GM12878 (cell line): ENCODE data around the gene MOCOS. TPM values are rescaled to one million over a fixed set of nuclear protein-coding genes. Genes with fewer than 3 reads are reported as not detected.

Source experiments
- ATAC-seq: fragments of 200-7000 bp; cut with Tn5 transposase; 3 replicates; pipeline ENCODE4 v1.9.1; 2020; ENCODE audit warnings: mild to moderate bottlenecking, moderate library complexity
- BruUV-seq: library from RNA; stranded (reverse); fragments of 400-500 nt; replicated peaks from 2 replicates; lab custom pipeline; 2021; lab: Mats Ljungman, UMichigan
- CTCF ChIA-PET: fragments of 300-600 bp; sonication (Branson Sonifier 250); formaldehyde crosslinking; extraction: SDS; loops from one replicate; lab custom pipeline; 2021; ENCODE audit warnings: inconsistent platforms; lab: Yijun Ruan, JAX
- POLR2A ChIA-PET: fragments of 350-600 bp; formaldehyde crosslinking; extraction: SDS; loops from one replicate; lab custom pipeline; 2021; ENCODE audit warnings: inconsistent platforms; lab: Charles Lee
- RAD21 ChIA-PET: fragments of 300-600 bp; sonication (Branson Sonifier 250); formaldehyde crosslinking; loops from one replicate; lab custom pipeline; 2023; ENCODE audit warnings: antibody characterized with exemption; ENCODE audit not compliant: unreplicated experiment; lab: Charles Lee
- SMC1A ChIA-PET: fragments of 300-600 bp; sonication (Branson Sonifier 250); formaldehyde crosslinking; loops from one replicate; lab custom pipeline; 2023; ENCODE audit not compliant: unreplicated experiment, uncharacterized antibody; lab: Charles Lee
- DNase-seq: peaks from one replicate; pipeline ENCODE4 v3.0.0-alpha.2; 2011; ENCODE audit warnings: low read depth, low spot score
- FAIRE-seq: peaks from 3 replicates; lab custom pipeline; 2011; peaks lifted over from hg19 to GRCh38; lab: Jason Lieb, UNC
- H2AFZ ChIP-seq: 2 replicates; pipeline ENCODE4 v1.6.0; 2011; ENCODE audit warnings: low read depth, low read length, control low read depth; ENCODE audit not compliant: control insufficient read depth
- H3K27ac ChIP-seq: 2 replicates; pipeline ENCODE4 v1.5.1; 2011; ENCODE audit warnings: control low read depth; ENCODE audit not compliant: control insufficient read depth, insufficient read depth
- H3K27me3 ChIP-seq, 2 experiments: replicated peaks in 1 of 2; 2 replicates each; pipeline versions ENCODE4 v1.6.0 to v1.6.1; 2011; ENCODE audit warnings: low read length in 1 of 2; ENCODE audit not compliant: control insufficient read depth in 2 of 2, insufficient read depth in 2 of 2
- H3K36me3 ChIP-seq, 2 experiments: 2 replicates each; pipeline ENCODE4 v1.5.1; 2011; ENCODE audit warnings: low read length in 1 of 2; ENCODE audit not compliant: control insufficient read depth in 2 of 2, insufficient read depth in 2 of 2
- H3K4me1 ChIP-seq: 2 replicates; pipeline ENCODE4 v1.6.1; 2011; ENCODE audit warnings: mild to moderate bottlenecking, low read length, moderate library complexity, mixed read lengths; ENCODE audit not compliant: control insufficient read depth, insufficient read depth
- H3K4me2 ChIP-seq: 2 replicates; pipeline ENCODE4 v1.6.0; 2011; ENCODE audit warnings: control low read depth; ENCODE audit not compliant: control insufficient read depth, insufficient read depth
- H3K4me3 ChIP-seq: fragments of 200-600 bp; sonication (generic); 2 replicates; pipeline ENCODE4 v1.5.1; 2016
- H3K79me2 ChIP-seq: 2 replicates; pipeline ENCODE4 v1.6.0; 2011; ENCODE audit warnings: low read length; ENCODE audit not compliant: control insufficient read depth, insufficient read depth
- H3K9ac ChIP-seq: 2 replicates; pipeline ENCODE4 v1.8.0; 2011; ENCODE audit warnings: low read length, control low read depth, mixed read lengths; ENCODE audit not compliant: control insufficient read depth, insufficient read depth
- H3K9me3 ChIP-seq: replicated peaks from 3 replicates; pipeline ENCODE4 v1.5.1; 2011; ENCODE audit warnings: mild to moderate bottlenecking, low read length; ENCODE audit not compliant: control insufficient read depth, insufficient read depth
- H4K20me1 ChIP-seq: 2 replicates; pipeline ENCODE4 v1.6.0; 2011; ENCODE audit not compliant: control insufficient read depth, insufficient read depth
- ATF2 ChIP-seq: IDR thresholded peaks from 2 replicates; pipeline ENCODE4 v1.6.1; 2012; ENCODE audit warnings: low read length, inconsistent platforms
- ATF7 ChIP-seq: fragments of 450-650 bp; IDR thresholded peaks from 2 replicates; pipeline ENCODE4 v1.6.1; 2016; ENCODE audit warnings: low read depth, mild to moderate bottlenecking
- BACH1 ChIP-seq: fragments of 450-650 bp; IDR thresholded peaks from 2 replicates; pipeline ENCODE4 v1.6.1; 2017; ENCODE audit warnings: mild to moderate bottlenecking, borderline replicate concordance
- CREM ChIP-seq: IDR thresholded peaks from 2 replicates; pipeline ENCODE4 v1.6.1; 2014; ENCODE audit warnings: antibody characterized with exemption, low read depth
- ETV6 ChIP-seq, 2 experiments: fragments of 450-650 bp in 1 of 2; IDR thresholded peaks in 1 of 2; conservative IDR thresholded peaks in 1 of 2; 2 replicates each; pipeline ENCODE4 v1.6.1; 2014; ENCODE audit warnings: antibody characterized with exemption in 1 of 2, borderline replicate concordance in 1 of 2, low read depth in 1 of 2, mild to moderate bottlenecking in 1 of 2, moderate library complexity in 1 of 2
- IKZF1 ChIP-seq: fragments of 450-650 bp; conservative IDR thresholded peaks from 2 replicates; pipeline ENCODE4 v1.6.1; 2017; ENCODE audit warnings: antibody characterized with exemption, mild to moderate bottlenecking
- IRF5 ChIP-seq: fragments of 450-650 bp; IDR thresholded peaks from 2 replicates; pipeline ENCODE4 v1.6.1; 2017; ENCODE audit warnings: borderline replicate concordance
- JUNB ChIP-seq: IDR thresholded peaks from 2 replicates; pipeline ENCODE4 v1.6.1; 2016; ENCODE audit warnings: antibody characterized with exemption, mild to moderate bottlenecking
- KDM1A ChIP-seq: fragments of 200-600 bp; sonication (generic); IDR thresholded peaks from 2 replicates; pipeline ENCODE4 v1.6.1; 2016; ENCODE audit warnings: borderline replicate concordance
- MTA3 ChIP-seq: IDR thresholded peaks from 2 replicates; pipeline ENCODE4 v1.6.1; 2012; ENCODE audit warnings: low read length, inconsistent platforms, borderline replicate concordance
- PAX8 ChIP-seq: fragments of 450-650 bp; IDR thresholded peaks from 2 replicates; pipeline ENCODE4 v1.6.1; 2017; ENCODE audit warnings: mild to moderate bottlenecking, moderate library complexity
- RELA ChIP-seq: fragments of 450-650 bp; IDR thresholded peaks from 2 replicates; pipeline ENCODE4 v1.8.0; 2014; ENCODE audit warnings: borderline replicate concordance; ENCODE audit not compliant: partially characterized antibody
- RUNX3 ChIP-seq: IDR thresholded peaks from 2 replicates; pipeline ENCODE4 v1.6.1; 2012; ENCODE audit warnings: low read length, inconsistent platforms
- SUPT20H ChIP-seq: IDR thresholded peaks from 2 replicates; pipeline ENCODE4 v1.6.1; 2011; ENCODE audit warnings: low read depth, mild to moderate bottlenecking, low read length, moderate library complexity, borderline replicate concordance; ENCODE audit not compliant: control insufficient read depth
- YY1 ChIP-seq: IDR thresholded peaks from 2 replicates; pipeline ENCODE4 v1.6.1; 2011; ENCODE audit warnings: low read depth, mild to moderate bottlenecking, low read length
- WGBS: methylation state at CpG from one replicate; pipeline ENCODE4 v1.1.6; 2016; ENCODE audit warnings: low lambda C conversion rate; ENCODE audit not compliant: insufficient replicate concordance, insufficient coverage; ENCODE audit errors: missing lambda C conversion rate; 5-methylcytosine and 5-hydroxymethylcytosine counted together
- in situ Hi-C: fragments of 300-500 bp; cut with MboI; formaldehyde crosslinking; loops from 9 replicates; pipeline ENCODE4 v1.14.3; 2018; ENCODE audit warnings: mixed read lengths
- intact Hi-C: fragments of 100-400 bp; cut with micrococcal nuclease; formaldehyde crosslinking; loops from one replicate; pipeline ENCODE4 v1.14.2; 2022; ENCODE audit not compliant: unreplicated experiment
- polyA plus RNA-seq, 11 experiments: library from polyadenylated mRNA; depleted of rRNA in 4 of 11; unstranded in 6 of 11; stranded (reverse) in 5 of 11; fragments of >200 nt; fragmentation: Nextera tagmentation in 4 of 11; fragmentation: Illumina TruSeq in 1 of 11; extraction: Ambion mirVana in 4 of 11; extraction: Trizol in 1 of 11; gene quantifications; 1 replicate in 1 of 11; 2 replicates in 10 of 11; pipeline versions ENCODE4 v1.2.1 to v1.2.3, GENCODE V29; 2011 to 2016; ENCODE audit warnings: inconsistent platforms in 2 of 11, missing spikeins in 2 of 11, low read depth in 1 of 11
- total RNA-seq, 4 experiments: library from RNA; depleted of rRNA in 3 of 4; stranded (reverse); fragments of >200 nt in 3 of 4; fragmentation: Illumina TruSeq in 1 of 4; extraction: Trizol in 1 of 4; gene quantifications; 2 replicates each; pipeline versions ENCODE4 v1.2.1 to v1.2.3, GENCODE V29; 2013 to 2021
- TF ChIP-seq, protein P1 (sequence below), 3 experiments: IDR thresholded peaks in 2 of 3; conservative IDR thresholded peaks in 1 of 3; 2 replicates each; pipeline ENCODE4 v1.5.1; 2011; ENCODE audit warnings: low read depth in 3 of 3, low read length in 3 of 3, mild to moderate bottlenecking in 3 of 3, control low read depth in 2 of 3, moderate library complexity in 2 of 3, inconsistent platforms in 1 of 3, mixed read lengths in 1 of 3; ENCODE audit not compliant: control insufficient read depth in 2 of 3, insufficient read depth in 1 of 3; ENCODE audit errors: extremely low read depth in 1 of 3

Gene MOCOS
- total and polyA plus RNA-seq, 10 of the 15 experiments (the other 5 are each of a cell fraction or from before 2014, with no cell fraction given) = 0.16 to 0.56 (median 0.33) TPM

DNA sequence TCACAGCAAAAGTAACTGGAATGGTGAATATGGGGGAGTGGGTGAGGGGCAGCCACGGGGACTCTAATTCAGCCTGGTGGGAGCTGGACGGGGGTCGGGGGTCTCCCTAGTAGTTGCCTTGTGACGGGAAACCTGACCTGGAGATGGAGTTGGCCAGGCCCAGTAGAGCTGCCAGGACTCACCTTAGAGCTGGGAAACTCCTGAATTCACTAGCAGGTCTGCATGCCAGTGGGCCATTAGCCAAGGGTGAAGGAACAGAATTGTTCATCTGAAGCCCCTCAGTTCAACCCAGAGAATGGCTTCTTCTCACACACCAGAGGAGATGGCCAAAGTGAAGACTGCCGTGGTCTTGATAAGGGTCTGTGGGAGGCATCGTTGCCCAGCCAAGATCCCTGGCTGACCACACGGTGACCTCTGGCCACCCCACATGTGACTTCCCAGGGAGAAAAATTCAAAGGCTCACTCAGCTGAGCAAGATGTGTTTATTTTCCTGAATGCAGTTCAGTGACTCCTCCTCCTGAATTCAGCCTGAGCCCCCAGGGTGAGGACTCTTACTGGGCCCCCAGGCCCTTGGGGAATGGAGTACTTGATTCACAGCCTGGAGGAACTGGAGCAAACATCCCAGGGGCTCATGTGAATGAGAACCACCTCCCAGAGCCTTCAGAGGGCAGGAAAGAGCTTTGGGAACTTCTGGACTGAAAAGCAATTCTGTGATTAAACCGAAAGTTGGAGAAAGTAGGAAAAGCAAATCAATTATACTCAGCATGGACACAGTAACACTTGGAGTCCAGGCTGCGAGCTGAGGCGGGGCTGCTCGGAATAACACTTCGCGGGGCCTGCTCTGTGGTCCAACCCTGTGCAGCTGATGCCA, 25.2 kb downstream of the MOCOS start:
- Histone ChIP-seq H3K4me2 (no peak overlapping the region), H4K20me1 (no peaks in the 10 kb centered on the region), H3K9ac (no peak overlapping the region), H3K4me1 (no peaks in the 10 kb centered on the region; the same call in none of the 2 replicates), H3K79me2 (no peaks in the 10 kb centered on the region), H3K27me3 (no peaks in the 10 kb centered on the region), H2AFZ (no peak overlapping the region), H3K36me3 (no peaks in the 10 kb centered on the region), H3K27ac (no peak overlapping the region)
- WGBS = 49% methylated on average over 13 of the region's 13 CpGs
- FAIRE-seq (no peak), ATAC-seq (no peak), DNase-seq (no peak)
- SMC1A ChIA-PET = interaction anchor here (0.6 to 1.5 kb wide), 4 partner anchors 55 to 74 kb away, joined by 3 to 4 read pairs (median 3); no protein-coding TSS in a partner anchor
- no TSS peak for BruUV-seq
- POLR2A ChIA-PET = no interaction called here
- RAD21 ChIA-PET = no interaction called here
- intact Hi-C loops = no loop called here
- in situ Hi-C loops = no loop called here
- CTCF ChIA-PET = interaction anchor here (1.0 kb wide), 1 partner anchor 117 kb away, joined by 3 read pairs; no protein-coding TSS in a partner anchor
- TF ChIP-seq RUNX3 = no peak
- TF ChIP-seq SUPT20H = no peak
- no peak for TF ChIP-seq PAX8
- no peak for TF ChIP-seq CREM
- no peak for TF ChIP-seq RELA
- TF ChIP-seq BACH1 = no peak
- TF ChIP-seq KDM1A = no peak
- no peak for TF ChIP-seq ATF7
- TF ChIP-seq, protein P1, sequence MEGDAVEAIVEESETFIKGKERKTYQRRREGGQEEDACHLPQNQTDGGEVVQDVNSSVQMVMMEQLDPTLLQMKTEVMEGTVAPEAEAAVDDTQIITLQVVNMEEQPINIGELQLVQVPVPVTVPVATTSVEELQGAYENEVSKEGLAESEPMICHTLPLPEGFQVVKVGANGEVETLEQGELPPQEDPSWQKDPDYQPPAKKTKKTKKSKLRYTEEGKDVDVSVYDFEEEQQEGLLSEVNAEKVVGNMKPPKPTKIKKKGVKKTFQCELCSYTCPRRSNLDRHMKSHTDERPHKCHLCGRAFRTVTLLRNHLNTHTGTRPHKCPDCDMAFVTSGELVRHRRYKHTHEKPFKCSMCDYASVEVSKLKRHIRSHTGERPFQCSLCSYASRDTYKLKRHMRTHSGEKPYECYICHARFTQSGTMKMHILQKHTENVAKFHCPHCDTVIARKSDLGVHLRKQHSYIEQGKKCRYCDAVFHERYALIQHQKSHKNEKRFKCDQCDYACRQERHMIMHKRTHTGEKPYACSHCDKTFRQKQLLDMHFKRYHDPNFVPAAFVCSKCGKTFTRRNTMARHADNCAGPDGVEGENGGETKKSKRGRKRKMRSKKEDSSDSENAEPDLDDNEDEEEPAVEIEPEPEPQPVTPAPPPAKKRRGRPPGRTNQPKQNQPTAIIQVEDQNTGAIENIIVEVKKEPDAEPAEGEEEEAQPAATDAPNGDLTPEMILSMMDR (IDR thresholded peaks at IDR 0.05 in 2 of 3, conservative IDR thresholded peaks at IDR 0.05 in 1 of 3; ENCODE audit: control insufficient read depth in 2 of 3, extremely low read depth in 1 of 3, insufficient read depth in 1 of 3, low read depth in 3 of 3, low read length in 3 of 3) = no peak
- no peak for TF ChIP-seq YY1
- TF ChIP-seq IRF5 = no peak
- no peak for TF ChIP-seq IKZF1
- no peak for TF ChIP-seq MTA3
- no peak for TF ChIP-seq ETV6 (conservative IDR thresholded peaks at IDR 0.05 in 1 of 2, IDR thresholded peaks at IDR 0.05 in 1 of 2; ENCODE audit: borderline replicate concordance in 1 of 2, low read depth in 1 of 2)
- no peak for TF ChIP-seq JUNB
- no peak for TF ChIP-seq ATF2
- TF ChIP-seq, all 136 proteins: peak for 0
- Histone ChIP-seq H3K4me3 (no peak overlapping the region), H3K9me3 (no peaks in the 10 kb centered on the region)
